Mucosa of stomach (tissue), 1 donor: ENCODE measurements around the gene MYH9.
A peak's percentile ranks its signal among the peaks of the same experiment; 100 is the strongest.

Source experiments
- H3K27me3 ChIP-seq: one replicate; pipeline ENCODE4 v1.7.0; 2013; ENCODE audit warnings: mild to moderate bottlenecking, low read length; ENCODE audit not compliant: control insufficient read depth, insufficient read depth
- H3K36me3 ChIP-seq: one replicate; pipeline ENCODE4 v1.7.0; 2013; ENCODE audit warnings: low read length; ENCODE audit not compliant: control insufficient read depth, insufficient read depth
- H3K4me1 ChIP-seq: one replicate; pipeline ENCODE4 v1.7.0; 2013; ENCODE audit warnings: mild to moderate bottlenecking, low read length; ENCODE audit not compliant: control insufficient read depth, insufficient read depth
- H3K4me3 ChIP-seq: one replicate; pipeline ENCODE4 v1.7.0; 2013; ENCODE audit warnings: low read length
- H3K9ac ChIP-seq: one replicate; pipeline ENCODE4 v1.7.0; 2013; ENCODE audit warnings: mild to moderate bottlenecking, low read length, moderate library complexity
- H3K9me3 ChIP-seq: one replicate; pipeline ENCODE4 v1.7.0; 2013; ENCODE audit warnings: mild to moderate bottlenecking, low read length, moderate library complexity; ENCODE audit not compliant: control insufficient read depth
- donor health status: Pancreatic carcinoma.

Gene MYH9

GRCh38 chr22:36334081-36334820 lies 53.5 kb downstream of the MYH9 start:
- H3K4me3 ChIP-seq = no peak overlapping the region

GRCh38 chr22:36333644-36334043 lies 54.1 kb downstream of the MYH9 start:
- Histone ChIP-seq H3K4me1 (peaks cover 84% of the 10 kb centered on the region), H3K9ac (peak overlapping the region; percentile 66), H3K9me3 (no peaks in the 10 kb centered on the region), H3K27me3 (no peaks in the 10 kb centered on the region), H3K36me3 (peaks cover 31% of the 10 kb centered on the region), H3K4me3 (no peak overlapping the region)

More at GRCh38 chr22:36334081-36334820, 53.5 kb downstream of the MYH9 start:
- Histone ChIP-seq H3K9ac (peak overlapping the region; percentile 66), H3K9me3 (no peaks in the 10 kb centered on the region), H3K36me3 (peaks cover 31% of the 10 kb centered on the region), H3K4me1 (peaks cover 78% of the 10 kb centered on the region), H3K27me3 (no peaks in the 10 kb centered on the region)

- peak overlapping the region; percentile 66 for H3K9ac ChIP-seq
- H3K9me3 ChIP-seq = no peaks in the 10 kb centered on the region
- H3K36me3 ChIP-seq = peaks cover 31% of the 10 kb centered on the region
- H3K4me1 ChIP-seq = peaks cover 93% of the 10 kb centered on the region
- no peaks in the 10 kb centered on the region for H3K27me3 ChIP-seq
- H3K4me3 ChIP-seq = no peak overlapping the region
Measured at GRCh38 chr22:36332623-36333332, 55.0 kb downstream of the MYH9 start.

- peaks cover 33% of the 10 kb centered on the region for H3K36me3 ChIP-seq
Measured at GRCh38 chr22:36331912-36332622, 55.7 kb downstream of the MYH9 start.

GRCh38 chr22:36331306-36331911 lies 56.4 kb downstream of the MYH9 start:
- H3K4me3 ChIP-seq = no peak overlapping the region
- peak overlapping the region; percentile 66 for H3K9ac ChIP-seq
- no peaks in the 10 kb centered on the region for H3K9me3 ChIP-seq
- peaks cover 95% of the 10 kb centered on the region for H3K4me1 ChIP-seq
- H3K36me3 ChIP-seq = peaks cover 33% of the 10 kb centered on the region
- no peaks in the 10 kb centered on the region for H3K27me3 ChIP-seq

More at GRCh38 chr22:36331912-36332622, 55.7 kb downstream of the MYH9 start:
- no peaks in the 10 kb centered on the region for H3K9me3 ChIP-seq
- no peak overlapping the region for H3K4me3 ChIP-seq
- H3K27me3 ChIP-seq = no peaks in the 10 kb centered on the region
- peaks cover 100% of the 10 kb centered on the region for H3K4me1 ChIP-seq
- H3K9ac ChIP-seq = peak overlapping the region; percentile 66

GRCh38 chr22:36330655-36331305 lies 57.0 kb downstream of the MYH9 start:
- H3K4me1 ChIP-seq = peaks cover 95% of the 10 kb centered on the region
- H3K9ac ChIP-seq = peak overlapping the region; percentile 66
- peaks cover 31% of the 10 kb centered on the region for H3K36me3 ChIP-seq
- H3K9me3 ChIP-seq = no peaks in the 10 kb centered on the region
- no peaks in the 10 kb centered on the region for H3K27me3 ChIP-seq
- H3K4me3 ChIP-seq = no peak overlapping the region

- H3K4me3 ChIP-seq = no peak overlapping the region
- peaks cover 95% of the 10 kb centered on the region for H3K4me1 ChIP-seq
- peak overlapping the region; percentile 66 for H3K9ac ChIP-seq
- H3K36me3 ChIP-seq = peaks cover 32% of the 10 kb centered on the region
- no peaks in the 10 kb centered on the region for H3K27me3 ChIP-seq
- H3K9me3 ChIP-seq = no peaks in the 10 kb centered on the region
Measured at GRCh38 chr22:36330127-36330526, 57.6 kb downstream of the MYH9 start.

GRCh38 chr22:36329254-36330078 lies 58.3 kb downstream of the MYH9 start:
- H3K9me3 ChIP-seq = no peaks in the 10 kb centered on the region
- peak overlapping the region; percentile 63 for H3K9ac ChIP-seq
- peaks cover 36% of the 10 kb centered on the region for H3K36me3 ChIP-seq
- H3K4me3 ChIP-seq = no peak overlapping the region
- peaks cover 95% of the 10 kb centered on the region for H3K4me1 ChIP-seq
- no peaks in the 10 kb centered on the region for H3K27me3 ChIP-seq

GRCh38 chr22:36328635-36329253 lies 59.0 kb downstream of the MYH9 start:
- peaks cover 95% of the 10 kb centered on the region for H3K4me1 ChIP-seq
- H3K9ac ChIP-seq = peak overlapping the region; percentile 63
- H3K27me3 ChIP-seq = no peaks in the 10 kb centered on the region
- no peaks in the 10 kb centered on the region for H3K9me3 ChIP-seq
- H3K36me3 ChIP-seq = peaks cover 37% of the 10 kb centered on the region
- no peak overlapping the region for H3K4me3 ChIP-seq

- H3K4me1 ChIP-seq = peaks cover 95% of the 10 kb centered on the region
- H3K4me3 ChIP-seq = no peak overlapping the region
- no peaks in the 10 kb centered on the region for H3K27me3 ChIP-seq
- no peaks in the 10 kb centered on the region for H3K9me3 ChIP-seq
- H3K36me3 ChIP-seq = peaks cover 37% of the 10 kb centered on the region
- H3K9ac ChIP-seq = peak overlapping the region; percentile 63
Measured at GRCh38 chr22:36327922-36328551, 59.7 kb downstream of the MYH9 start.
